GM23338 (cell line): ENCODE results near the gene LGALS3. TPM values are rescaled to one million over a fixed set of nuclear protein-coding genes. Genes with fewer than 3 reads are reported as not detected.

Experiments
- ATAC-seq: fragments of 200-7000 bp; cut with Tn5 transposase; 3 replicates; pipeline ENCODE4 v1.9.1; 2020
- DNase-seq: peaks from one replicate; pipeline ENCODE4 v3.0.0-alpha.2; 2015; ENCODE audit warnings: low spot score
- H2AFZ ChIP-seq: fragments of 200-600 bp; sonication (generic); 2 replicates; pipeline ENCODE4 v1.8.0; 2016; ENCODE audit warnings: antibody characterized with exemption, mild to moderate bottlenecking, moderate library complexity
- H3F3A ChIP-seq: fragments of 200-600 bp; sonication (generic); replicated peaks from 2 replicates; pipeline ENCODE4 v1.8.0; 2017; ENCODE audit warnings: antibody characterized with exemption, mixed run types, low read depth
- H3K27ac ChIP-seq: fragments of 200-600 bp; sonication (generic); 2 replicates; pipeline ENCODE4 v1.6.1; 2016; ENCODE audit warnings: low read depth
- H3K27me3 ChIP-seq: fragments of 200-600 bp; sonication (generic); 2 replicates; pipeline ENCODE4 v1.8.0; 2016; ENCODE audit warnings: mild to moderate bottlenecking, mixed run types, moderate library complexity; ENCODE audit not compliant: insufficient read depth
- H3K36me3 ChIP-seq: fragments of 200-600 bp; sonication (generic); 2 replicates; pipeline ENCODE4 v1.8.0; 2016; ENCODE audit warnings: mild to moderate bottlenecking; ENCODE audit not compliant: insufficient read depth
- H3K4me1 ChIP-seq: fragments of 200-600 bp; sonication (generic); 2 replicates; pipeline ENCODE4 v1.8.0; 2016; ENCODE audit warnings: mild to moderate bottlenecking, moderate library complexity; ENCODE audit not compliant: insufficient read depth
- H3K4me2 ChIP-seq: fragments of 200-600 bp; sonication (generic); 2 replicates; pipeline ENCODE4 v1.7.1; 2017; ENCODE audit warnings: mixed run types
- H3K4me3 ChIP-seq: fragments of 200-600 bp; sonication (generic); 2 replicates; pipeline ENCODE4 v1.6.1; 2016; ENCODE audit warnings: mixed run types
- H3K79me2 ChIP-seq: fragments of 200-600 bp; sonication (generic); replicated peaks from 2 replicates; pipeline ENCODE4 v1.8.0; 2017; ENCODE audit warnings: mild to moderate bottlenecking; ENCODE audit not compliant: insufficient read depth
- H3K9me2 ChIP-seq: fragments of 200-600 bp; sonication (generic); 2 replicates; pipeline ENCODE4 v1.8.0; 2017; ENCODE audit not compliant: insufficient read depth
- H4K20me1 ChIP-seq: fragments of 200-600 bp; sonication (generic); replicated peaks from 2 replicates; pipeline ENCODE4 v1.8.0; 2017; ENCODE audit warnings: mild to moderate bottlenecking; ENCODE audit not compliant: insufficient read depth
- H3K27ac Mint-ChIP-seq: 2 replicates; pipeline ENCODE4 v1.8.0; 2020; ENCODE audit warnings: inconsistent platforms, mild to moderate bottlenecking, moderate library complexity, mixed read lengths
- H3K27me3 Mint-ChIP-seq: 3 replicates; pipeline ENCODE4 v1.8.0; 2022; ENCODE audit warnings: low read depth, mild to moderate bottlenecking, moderate library complexity, mixed read lengths, inconsistent platforms; ENCODE audit not compliant: insufficient read depth, poor library complexity
- H3K36me3 Mint-ChIP-seq: 3 replicates; pipeline ENCODE4 v1.8.0; 2021; ENCODE audit warnings: low read depth, mild to moderate bottlenecking, inconsistent platforms, moderate library complexity, mixed read lengths
- H3K4me1 Mint-ChIP-seq: 3 replicates; pipeline ENCODE4 v1.8.0; 2020; ENCODE audit warnings: mild to moderate bottlenecking, inconsistent platforms, mixed read lengths
- H3K4me3 Mint-ChIP-seq: 3 replicates; pipeline ENCODE4 v1.8.0; 2021; ENCODE audit warnings: moderate library complexity, mild to moderate bottlenecking, inconsistent platforms, mixed read lengths
- H3K9me3 Mint-ChIP-seq: 3 replicates; pipeline ENCODE4 v1.8.0; 2020; ENCODE audit warnings: moderate library complexity, mild to moderate bottlenecking, inconsistent platforms, mixed read lengths
- CREB1 ChIP-seq: fragments of 250-450 bp; sonication (Bioruptor Pico); IDR thresholded peaks from 2 replicates; pipeline ENCODE4 v1.5.0; 2020; ENCODE audit warnings: low read depth, mild to moderate bottlenecking, moderate library complexity
- CTCF ChIP-seq, 2 experiments: fragments of 200-600 bp in 1 of 2; sonication (generic) in 1 of 2; conservative IDR thresholded peaks; 2 replicates each; pipeline versions ENCODE4 v1.5.1 to v1.6.1; 2016 to 2017; ENCODE audit warnings: antibody characterized with exemption in 2 of 2, low read depth in 2 of 2, mild to moderate bottlenecking in 2 of 2, moderate library complexity in 1 of 2
- ETS1 ChIP-seq: IDR thresholded peaks from 2 replicates; pipeline ENCODE4 v1.6.1; 2016; ENCODE audit warnings: antibody characterized with exemption
- EZH2phosphoT487 ChIP-seq: fragments of 200-600 bp; sonication (generic); IDR thresholded peaks from one replicate; pipeline ENCODE4 v1.8.1; 2018; ENCODE audit warnings: antibody characterized with exemption; ENCODE audit not compliant: unreplicated experiment
- JUNB ChIP-seq: IDR thresholded peaks from one replicate; pipeline ENCODE4 v1.6.1; 2016; ENCODE audit warnings: antibody characterized with exemption; ENCODE audit not compliant: unreplicated experiment
- NANOG ChIP-seq: IDR thresholded peaks from 2 replicates; pipeline ENCODE4 v1.6.1; 2016; ENCODE audit warnings: antibody characterized with exemption, borderline replicate concordance
- POLR2AphosphoS5 ChIP-seq: IDR thresholded peaks from 2 replicates; pipeline ENCODE4 v1.6.1; 2016; ENCODE audit warnings: antibody characterized with exemption, low read depth
- REST ChIP-seq: IDR thresholded peaks from one replicate; pipeline ENCODE4 v1.6.1; 2018; ENCODE audit warnings: antibody characterized with exemption; ENCODE audit not compliant: unreplicated experiment
- STAT1 ChIP-seq: IDR thresholded peaks from one replicate; pipeline ENCODE4 v1.6.1; 2016; ENCODE audit warnings: antibody characterized with exemption; ENCODE audit not compliant: unreplicated experiment
- ZNF114 ChIP-seq: fragments of 250-450 bp; sonication (Bioruptor Pico); IDR thresholded peaks from 2 replicates; pipeline ENCODE4 v1.5.0; 2020; ENCODE audit warnings: mild to moderate bottlenecking, moderate library complexity
- ZNF331 ChIP-seq: fragments of 250-450 bp; sonication (Bioruptor Pico); IDR thresholded peaks from 2 replicates; pipeline ENCODE4 v1.5.0; 2020; ENCODE audit warnings: low read depth, mild to moderate bottlenecking, moderate library complexity
- ZNF462 ChIP-seq: fragments of 250-450 bp; sonication (Bioruptor Pico); IDR thresholded peaks from 2 replicates; pipeline ENCODE4 v1.5.0; 2020; ENCODE audit warnings: mild to moderate bottlenecking, moderate library complexity
- long read RNA-seq: library from polyadenylated mRNA; unstranded; transcript quantifications from one replicate; pipeline ENCODE4 v2.0.0, GENCODE V29; 2020; ENCODE audit not compliant: unreplicated experiment
- polyA plus RNA-seq: library from polyadenylated mRNA; unstranded; fragments of >200 nt; fragmentation: Nextera tagmentation; extraction: Ambion mirVana; gene quantifications from 2 replicates; pipeline ENCODE4 v1.2.1, GENCODE V29; 2016
- total RNA-seq: library from RNA; depleted of rRNA; stranded (reverse); fragments of >200 nt; shearing (Covaris generic); gene quantifications from 2 replicates; pipeline ENCODE4 v1.2.3, GENCODE V29; 2014; rRNA removed

Gene LGALS3
- 7.2 and 7.3 TPM in 2 replicates for total RNA-seq
- 10.9 and 14.7 TPM in 2 replicates for polyA plus RNA-seq
- long read RNA-seq, transcript LGALS3-201 (6 exons, 1,146 nt): major isoform, 6 of 6 reads
- long read RNA-seq, partial matches to known transcripts: 0 of 6 reads
- long read RNA-seq, other reads (novel, unspliced or antisense): 0 of 6 reads

GRCh38 chr14:55129086-55129427 lies at the start of gene LGALS3:
Gene LGALS3 (plus strand): TSS chr14:55129252. CDS start chr14:55137374, 8,122 bp downstream.
- no peaks in the 10 kb centered on the region for H3K9me2 ChIP-seq
- ATAC-seq (peak; percentile 83), DNase-seq (peak; percentile 78)
- H3K4me3 Mint-ChIP-seq: peak within 1 kb of the TSS; percentile 75
- TF ChIP-seq CTCF (conservative IDR thresholded peaks at IDR 0.05; ENCODE audit: low read depth in 2 of 2) (no peak), REST (no peak), POLR2AphosphoS5 (no peak), ETS1 (no peak), ZNF114 (CRISPR knock-in tag) (no peak), STAT1 (no peak), CREB1 (CRISPR knock-in tag) (no peak), ZNF462 (CRISPR knock-in tag) (no peak), NANOG (no peak), EZH2phosphoT487 (no peak), JUNB (no peak), ZNF331 (CRISPR knock-in tag) (no peak)
- H3K79me2 ChIP-seq: no peaks in the 10 kb centered on the region
- H3K27me3 ChIP-seq: peaks cover 54% of the 10 kb centered on the region
- peak within 1 kb of the TSS; percentile 95 for H2AFZ ChIP-seq
- H3K36me3 ChIP-seq: no peaks in the 10 kb centered on the region
- H3K4me1 ChIP-seq: 0 out of 2 replicates have a peak, but pooled peaks cover 2% of the 10 kb centered on the region
- H3K27me3 Mint-ChIP-seq: peaks cover 30% of the 10 kb centered on the region
- H3K4me1 Mint-ChIP-seq: peaks cover 4% of the 10 kb centered on the region; the same call in 2 of the 3 replicates
- H3F3A ChIP-seq: no peaks in the 10 kb centered on the region
- H3K27ac Mint-ChIP-seq: no peak within 1 kb of the TSS
- no peaks in the 10 kb centered on the region for H3K9me3 Mint-ChIP-seq
- H3K4me3 ChIP-seq: peak within 1 kb of the TSS; percentile 74
- no peak within 1 kb of the TSS for H3K27ac ChIP-seq
- peak within 1 kb of the TSS; percentile 91 for H3K4me2 ChIP-seq
- H3K36me3 Mint-ChIP-seq: no peaks in the 10 kb centered on the region
- peaks cover 4% of the 10 kb centered on the region; the same call in 1 of the 2 replicates for H4K20me1 ChIP-seq
